ENCODE data around the gene ATXN7L3B.
"Not testable (repeated sequence)": the region's sequence is repeated elsewhere in the genome, so short reads cannot be mapped to it uniquely, and the experiment has no call there.

The ATXN7L3B gene, protein sequence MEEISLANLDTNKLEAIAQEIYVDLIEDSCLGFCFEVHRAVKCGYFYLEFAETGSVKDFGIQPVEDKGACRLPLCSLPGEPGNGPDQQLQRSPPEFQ

DNA sequence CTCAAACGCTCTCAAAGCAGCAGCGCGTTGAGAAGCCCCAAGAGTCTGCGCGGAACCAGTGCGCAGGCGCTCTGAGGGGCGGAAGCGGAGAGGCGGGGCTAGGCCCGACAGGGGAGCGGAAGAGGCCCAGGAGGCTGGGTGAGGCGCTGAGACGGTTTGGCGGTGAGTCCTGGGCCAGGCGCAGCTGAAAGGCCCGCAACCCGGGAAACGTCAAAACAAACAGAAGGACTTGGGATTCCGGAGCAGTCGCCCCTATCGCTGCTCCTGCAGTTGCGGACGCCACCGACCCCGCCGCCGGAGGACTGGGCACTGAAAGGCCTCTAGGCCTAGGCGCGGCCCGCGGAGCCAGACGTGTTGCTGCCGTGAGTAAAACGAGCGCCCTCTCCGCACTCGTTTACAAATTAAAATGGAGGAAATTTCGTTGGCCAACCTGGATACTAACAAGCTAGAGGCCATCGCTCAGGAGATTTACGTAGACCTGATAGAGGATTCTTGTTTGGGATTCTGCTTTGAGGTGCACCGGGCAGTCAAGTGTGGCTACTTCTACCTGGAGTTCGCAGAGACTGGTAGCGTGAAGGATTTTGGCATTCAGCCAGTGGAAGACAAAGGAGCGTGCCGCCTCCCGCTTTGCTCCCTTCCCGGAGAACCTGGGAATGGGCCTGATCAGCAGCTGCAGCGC lies at the start of gene ATXN7L3B:
TSS of gene ATXN7L3B (plus strand) at position 129 of the 679 bp plus-strand sequence. CDS start at position 407, 278 bp downstream.
- DNase-seq = peak; percentile 99

DNA sequence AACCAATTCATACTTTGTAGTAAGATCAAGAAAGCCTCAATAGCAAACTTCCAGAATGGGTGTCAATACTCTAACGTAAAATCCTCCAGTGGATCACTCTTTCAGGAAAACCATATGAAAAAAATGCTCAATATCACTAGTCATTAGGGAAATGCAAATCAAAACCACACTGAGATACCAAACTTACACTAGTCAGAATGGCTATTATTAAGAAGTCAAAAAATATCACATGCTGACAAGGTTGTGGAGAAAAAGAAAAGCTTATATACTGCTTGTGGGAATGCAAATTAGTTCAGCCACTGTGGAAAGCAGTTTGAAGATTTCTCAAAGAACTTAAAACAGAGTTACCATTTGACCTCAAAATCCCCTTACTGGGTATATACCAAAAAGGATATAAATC lies 49.5 kb upstream of the ATXN7L3B start:
- no peak for DNase-seq

DNA sequence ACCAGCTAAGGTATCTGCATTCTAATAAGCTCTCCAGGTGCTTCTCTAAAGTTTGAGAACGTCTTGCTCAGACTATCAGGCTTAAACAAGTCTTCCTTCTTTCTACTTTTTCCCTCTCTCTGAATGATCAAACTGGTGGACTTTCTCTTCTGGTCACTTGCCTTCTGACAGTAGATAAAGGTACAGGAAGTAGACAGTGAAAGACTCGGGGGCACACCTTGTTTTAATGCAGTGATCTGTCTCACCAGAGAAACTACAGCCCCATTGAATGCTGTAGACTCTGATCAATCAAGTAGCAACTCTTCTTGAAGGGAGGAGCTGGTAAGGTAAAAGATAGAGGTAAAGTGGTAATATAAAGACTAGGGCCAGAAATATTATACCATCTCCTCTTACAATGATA lies 48.1 kb upstream of the ATXN7L3B start:
- no peak for DNase-seq

DNA sequence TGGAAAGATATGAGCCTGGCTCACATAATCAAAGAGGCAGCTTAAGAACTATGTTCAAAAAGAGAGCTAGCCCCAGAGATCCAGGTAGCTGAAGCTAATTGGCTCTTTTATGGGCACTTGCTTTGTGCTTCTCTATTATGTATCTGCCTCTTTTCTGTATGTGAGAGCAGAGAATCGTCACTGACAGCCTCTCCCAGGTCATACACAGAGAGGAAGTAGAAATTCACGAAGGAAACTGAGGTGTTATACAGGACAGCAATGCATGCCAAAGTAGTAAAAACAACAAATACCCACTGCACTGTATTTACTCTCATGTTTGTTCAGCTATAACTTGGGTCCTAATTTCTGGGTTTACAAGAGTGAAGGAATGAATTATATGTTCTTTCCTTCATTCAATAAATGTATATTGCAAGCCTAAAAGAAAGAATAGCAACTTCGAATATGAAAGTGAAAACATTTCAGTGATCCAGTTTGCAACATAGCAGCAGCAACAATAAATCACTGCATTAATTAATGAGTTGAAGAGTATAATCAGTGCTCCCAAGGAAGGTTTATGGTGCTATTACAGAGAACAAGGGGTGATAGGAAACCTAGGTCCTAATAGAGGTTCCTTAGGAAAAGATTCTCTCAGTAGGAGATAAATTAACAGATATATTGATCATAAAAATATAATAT lies 47.1 kb upstream of the ATXN7L3B start:
- no peak for DNase-seq

DNA sequence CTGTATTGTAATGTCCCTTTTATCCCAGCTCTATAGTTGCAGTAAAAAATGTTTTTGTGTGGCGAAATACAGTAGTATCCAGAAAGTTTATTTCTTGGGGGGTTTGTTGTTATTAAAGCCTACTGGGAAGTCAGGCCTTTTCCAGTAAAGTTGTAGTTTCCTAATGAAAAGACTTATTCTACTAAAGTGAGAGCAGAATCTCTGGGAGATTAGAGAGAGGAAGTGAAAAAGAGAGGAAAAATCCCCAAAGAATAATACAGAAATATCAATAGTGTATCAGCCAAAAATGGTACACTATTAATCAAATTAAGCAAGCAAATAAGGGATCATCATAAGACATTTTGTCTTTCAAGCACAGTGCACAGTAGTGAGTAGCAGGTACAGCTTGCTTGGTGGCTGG lies 46.3 kb upstream of the ATXN7L3B start:
- no peak for DNase-seq

DNA sequence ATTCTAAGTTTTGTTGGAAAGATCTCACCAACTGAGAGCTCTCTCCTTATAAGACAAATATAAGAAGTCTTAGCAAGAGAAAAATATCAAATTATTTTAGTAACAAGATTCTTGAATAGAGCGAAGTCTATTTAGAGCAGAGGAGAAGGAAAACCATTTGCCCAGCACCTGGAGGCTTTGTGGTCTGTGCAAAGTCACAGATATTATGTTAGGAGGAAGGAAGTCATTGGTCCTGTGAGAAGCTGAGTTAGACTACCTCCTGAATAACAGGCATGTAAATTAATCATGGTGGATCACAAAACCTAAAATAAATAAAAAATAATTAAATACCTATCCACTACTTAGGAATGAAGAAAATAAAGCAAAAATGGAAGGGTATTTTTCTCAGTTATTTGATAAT lies 38.4 kb upstream of the ATXN7L3B start:
- DNase-seq = no peak

DNA sequence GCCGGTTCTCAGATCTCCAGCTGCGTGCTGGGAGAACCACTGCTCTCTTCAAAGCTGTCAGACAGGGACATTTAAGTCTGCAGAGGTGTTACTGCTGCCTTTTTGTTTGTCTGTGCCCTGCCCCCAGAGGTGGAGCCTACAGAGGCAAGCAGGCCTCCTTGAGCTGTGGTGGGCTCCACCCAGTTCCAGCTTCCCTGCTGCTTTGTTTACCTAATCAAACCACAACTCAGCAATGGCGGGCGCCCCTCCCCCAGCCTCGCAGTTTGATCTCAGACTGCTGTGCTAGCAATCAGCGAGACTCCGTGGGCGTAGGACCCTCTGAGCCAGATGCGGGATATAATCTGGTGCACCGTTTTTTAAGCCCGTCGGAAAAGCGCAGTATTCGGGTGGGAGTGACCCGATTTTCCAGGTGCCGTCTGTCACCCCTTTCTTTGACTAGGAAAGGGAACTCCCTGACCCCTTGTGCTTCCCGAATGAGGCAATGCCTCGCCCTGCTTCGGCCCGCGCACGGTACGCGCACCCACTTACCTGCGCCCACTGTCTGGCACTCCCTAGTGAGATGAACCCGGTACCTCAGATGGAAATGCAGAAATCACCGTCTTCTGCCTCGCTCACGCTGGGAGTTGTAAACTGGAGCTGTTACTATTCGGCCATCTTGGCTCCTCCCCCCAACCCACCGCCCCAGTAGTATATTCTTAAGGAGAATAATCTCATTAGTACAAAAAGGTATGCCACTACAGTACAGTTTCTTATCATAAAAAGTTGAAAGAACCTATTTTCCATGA lies 28.6 kb upstream of the ATXN7L3B start:
- not testable (repeated sequence) for DNase-seq

DNA sequence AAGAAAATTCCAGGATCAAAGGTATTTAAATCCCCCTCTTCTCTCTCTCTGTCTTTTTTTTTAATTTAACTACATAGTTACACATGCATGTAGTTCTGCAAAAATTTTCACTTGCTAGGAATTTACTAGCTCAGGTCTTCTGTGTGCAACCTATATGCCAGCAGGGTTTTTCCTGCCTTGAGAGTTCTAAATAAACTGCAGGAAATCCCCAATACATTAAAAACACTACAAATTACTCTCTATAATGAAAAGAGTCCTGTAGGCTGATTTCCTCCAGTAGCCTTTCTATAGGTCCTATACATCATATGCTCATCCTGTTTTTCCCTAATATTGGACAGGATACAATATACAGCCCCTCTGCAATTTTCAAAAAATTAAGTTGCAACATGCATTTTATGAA lies 27.7 kb upstream of the ATXN7L3B start:
- DNase-seq = no peak

DNA sequence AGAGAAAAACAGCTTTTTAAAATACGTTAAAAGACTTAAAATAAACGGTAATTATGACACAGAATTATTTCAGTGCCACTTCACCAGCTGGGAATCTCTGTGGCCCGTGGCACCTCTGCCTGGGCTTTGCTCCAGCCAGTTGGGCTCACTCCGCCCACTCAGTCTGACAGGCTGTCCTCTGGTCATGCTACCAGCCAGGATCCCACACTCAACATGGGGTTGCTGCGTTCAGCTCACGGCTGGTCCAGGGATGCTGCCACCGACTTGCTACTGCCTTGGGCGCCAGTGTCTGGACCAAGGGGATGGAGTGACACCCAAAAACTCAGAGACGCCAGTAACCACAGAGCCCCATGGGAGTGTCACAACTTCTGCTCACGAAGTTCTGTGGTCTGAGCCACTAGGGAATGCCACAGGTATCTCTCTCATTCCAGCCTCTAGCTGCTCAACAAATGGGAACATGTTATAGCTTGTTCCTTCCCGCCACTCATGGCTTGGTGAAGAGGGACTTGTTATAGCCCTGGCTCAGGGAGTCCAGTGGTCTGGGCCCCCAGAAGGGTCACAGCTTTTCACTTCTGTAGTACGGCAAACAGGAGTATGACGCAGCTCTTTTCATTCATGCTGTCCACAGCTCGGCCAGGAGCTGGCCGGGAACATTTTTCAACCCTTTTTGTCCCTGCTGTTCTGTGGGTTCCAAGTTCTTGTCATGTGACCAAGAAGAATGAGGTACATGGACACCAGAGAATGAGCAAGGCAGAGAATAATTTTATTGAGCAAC lies 23.4 kb upstream of the ATXN7L3B start:
- no peak for DNase-seq

DNA sequence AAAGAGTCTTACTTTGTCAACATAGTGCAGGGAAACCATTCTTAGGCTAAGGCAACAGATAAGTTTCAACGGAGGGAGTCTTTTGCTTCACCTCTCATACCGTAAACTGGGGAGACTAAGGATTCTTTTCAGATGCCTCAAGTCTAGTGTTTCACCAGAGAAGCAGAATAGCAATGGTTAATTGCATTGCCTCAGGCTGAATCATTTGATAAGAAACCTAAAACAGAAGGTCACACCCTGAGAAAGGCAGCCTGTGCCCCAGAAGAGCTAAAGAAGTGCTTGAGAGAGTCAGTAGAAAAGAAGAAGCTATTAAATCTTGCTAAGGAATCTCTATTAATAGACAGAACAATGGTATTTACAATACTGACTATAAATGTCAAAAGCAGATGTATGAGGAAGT lies 21.8 kb upstream of the ATXN7L3B start:
- no peak for DNase-seq

DNA sequence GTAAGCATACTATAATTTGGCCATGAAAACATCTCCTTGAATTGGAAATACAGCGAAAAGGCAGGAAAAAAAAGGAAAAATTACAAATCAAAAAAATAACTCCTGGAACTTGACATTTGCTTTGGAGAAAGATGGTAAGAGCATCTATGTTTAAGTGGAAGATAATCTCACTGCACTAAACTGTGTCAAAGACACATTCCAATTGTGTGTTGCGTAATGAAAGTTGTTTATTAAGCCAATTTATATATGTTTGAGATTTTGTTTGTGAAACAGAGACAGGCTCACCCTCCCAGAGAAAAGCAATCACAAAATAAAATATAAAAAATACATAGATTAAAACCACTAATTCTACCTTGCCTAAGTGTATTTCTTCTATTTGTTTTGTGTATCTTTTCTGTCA lies 11.1 kb upstream of the ATXN7L3B start:
- no peak for DNase-seq

DNA sequence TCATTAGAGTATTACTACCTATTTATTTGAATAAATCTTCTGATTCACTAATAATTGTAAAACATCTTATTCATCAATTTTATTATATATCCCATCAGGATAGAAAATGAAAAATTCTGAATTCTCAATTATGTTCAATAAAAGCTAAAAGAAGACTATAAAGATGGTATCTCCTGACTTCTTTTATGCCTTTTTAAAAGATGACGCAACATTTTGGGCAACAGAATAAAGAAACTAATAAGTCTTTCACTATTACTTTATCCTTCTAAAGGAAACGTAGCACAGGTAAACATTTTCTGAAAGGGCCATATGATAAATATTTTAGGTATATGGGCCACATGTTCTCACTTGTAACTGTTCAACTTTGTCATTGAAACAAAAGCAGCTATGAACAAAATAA lies 10.1 kb upstream of the ATXN7L3B start:
- no peak for DNase-seq

DNA sequence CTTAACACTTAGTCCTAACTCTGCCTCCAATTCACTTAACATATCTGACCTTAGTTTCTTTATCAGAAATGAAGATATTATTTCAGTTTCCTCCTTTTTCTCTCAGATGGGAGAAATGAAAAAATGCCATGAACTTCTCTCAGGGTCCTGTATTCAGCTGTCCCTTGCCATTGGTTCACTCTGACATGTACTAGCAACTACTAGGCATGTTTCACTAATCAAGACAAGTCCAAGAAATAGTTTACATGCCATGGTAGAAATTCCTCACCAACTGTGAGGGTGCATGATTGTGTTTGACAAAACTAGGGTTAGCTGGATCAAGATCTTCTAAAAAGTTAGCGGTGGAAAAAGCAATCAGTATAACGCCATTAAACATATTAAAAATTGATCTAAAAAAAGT lies 7.0 kb upstream of the ATXN7L3B start:
- no peak for DNase-seq

DNA sequence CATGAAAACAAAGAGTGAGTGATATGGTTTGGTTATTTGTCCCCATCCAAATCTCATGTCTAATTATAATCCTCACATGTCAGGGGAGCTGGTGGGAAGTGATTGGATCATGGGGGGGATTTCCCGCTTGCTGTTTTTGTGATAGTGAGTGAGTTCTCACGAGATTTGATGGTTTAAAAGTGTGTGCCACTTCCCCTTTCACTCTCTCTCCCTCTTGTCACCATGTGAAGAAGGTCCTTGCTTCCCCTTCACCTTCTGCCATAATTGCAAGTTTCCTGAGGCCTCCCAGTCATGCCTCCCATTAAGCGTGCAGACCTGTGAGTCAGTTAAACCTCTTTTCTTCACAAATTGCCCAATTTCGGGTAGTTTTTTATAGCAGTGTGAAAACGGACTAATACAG lies 2.1 kb upstream of the ATXN7L3B start:
- DNase-seq = no peak

DNA sequence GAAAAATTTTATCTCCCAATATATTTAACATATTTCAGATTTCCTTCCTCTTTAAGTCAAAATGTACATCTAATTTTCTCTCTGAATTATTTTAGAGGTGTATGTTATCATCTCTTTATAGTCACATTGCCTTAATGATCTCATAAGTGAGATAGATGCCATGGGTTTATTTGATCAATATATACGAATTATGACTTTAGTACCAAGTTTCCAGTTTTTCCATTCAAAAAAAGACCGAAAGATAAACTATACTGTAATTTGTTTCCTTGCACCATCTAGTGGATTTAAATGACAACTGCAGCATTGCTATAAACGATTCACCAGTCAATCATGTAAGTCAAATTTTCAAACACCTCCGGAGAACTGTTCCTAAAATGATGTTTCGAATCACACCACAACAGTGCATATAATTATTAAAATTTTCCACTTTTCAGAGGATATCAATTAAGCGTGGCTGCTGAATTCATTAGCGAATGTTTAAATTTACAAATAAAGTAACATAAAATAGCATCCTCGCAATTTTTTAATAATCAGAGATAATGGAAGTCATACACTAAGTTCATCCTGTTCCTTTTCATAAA lies 419 bp upstream of the ATXN7L3B start:
- peak; percentile 99 for DNase-seq

DNA sequence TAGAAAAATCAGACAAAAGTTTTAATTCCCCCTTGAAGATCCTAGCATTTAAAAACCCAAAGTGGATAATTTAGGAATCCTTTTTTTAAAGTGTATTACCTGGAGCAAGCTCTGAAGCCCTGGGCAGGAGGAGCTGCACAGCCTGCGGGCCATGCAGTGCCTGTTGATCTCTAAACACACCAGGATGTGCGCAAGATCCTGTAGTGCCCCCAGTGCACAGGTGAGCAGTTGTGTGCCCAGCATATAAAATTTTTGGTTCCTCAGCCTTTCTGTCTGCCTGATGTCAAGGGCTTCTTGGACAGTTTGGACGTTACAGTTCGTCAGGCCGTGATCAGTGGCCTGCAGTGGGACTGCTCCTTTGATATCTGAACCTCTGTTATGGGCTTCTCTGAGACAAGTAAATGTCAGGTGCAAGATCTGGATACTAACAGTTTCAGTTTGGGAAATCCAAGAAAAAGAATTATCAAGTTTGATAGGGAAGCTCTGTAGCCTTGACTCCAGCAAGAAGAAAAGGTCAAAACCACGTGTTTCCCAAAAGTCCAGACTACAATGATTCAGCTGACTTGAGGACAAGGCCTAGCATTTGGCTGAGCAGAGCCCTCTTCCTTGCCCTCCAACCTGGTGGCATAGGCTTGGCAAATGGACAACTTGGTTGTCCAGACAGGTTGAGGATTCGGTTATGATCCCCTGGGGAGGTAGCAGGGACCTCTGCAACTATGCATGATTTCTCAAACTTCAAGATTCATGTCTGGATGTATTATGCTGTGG lies 1.0 kb downstream of the ATXN7L3B start:
- no peak for DNase-seq

DNA sequence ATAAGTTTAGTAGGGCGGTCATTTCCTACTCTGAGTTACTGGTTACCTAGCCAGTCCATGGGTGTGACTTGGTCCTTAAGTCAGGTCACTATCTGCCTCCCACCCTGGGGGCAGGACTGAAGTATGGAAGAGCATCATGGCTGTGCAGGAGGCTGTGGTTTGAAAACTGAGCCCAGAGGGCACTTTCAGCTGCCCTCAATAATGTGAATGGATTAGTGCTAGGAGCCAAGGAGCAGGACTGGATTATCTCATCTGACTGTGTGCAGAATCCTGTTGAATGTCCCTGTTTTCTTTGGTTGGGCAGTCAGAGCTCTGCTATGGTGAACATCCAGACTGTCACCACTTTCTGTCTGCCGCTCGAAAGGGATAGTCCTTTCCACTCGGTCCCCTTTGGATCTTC lies 1.6 kb downstream of the ATXN7L3B start:
- DNase-seq = no peak

DNA sequence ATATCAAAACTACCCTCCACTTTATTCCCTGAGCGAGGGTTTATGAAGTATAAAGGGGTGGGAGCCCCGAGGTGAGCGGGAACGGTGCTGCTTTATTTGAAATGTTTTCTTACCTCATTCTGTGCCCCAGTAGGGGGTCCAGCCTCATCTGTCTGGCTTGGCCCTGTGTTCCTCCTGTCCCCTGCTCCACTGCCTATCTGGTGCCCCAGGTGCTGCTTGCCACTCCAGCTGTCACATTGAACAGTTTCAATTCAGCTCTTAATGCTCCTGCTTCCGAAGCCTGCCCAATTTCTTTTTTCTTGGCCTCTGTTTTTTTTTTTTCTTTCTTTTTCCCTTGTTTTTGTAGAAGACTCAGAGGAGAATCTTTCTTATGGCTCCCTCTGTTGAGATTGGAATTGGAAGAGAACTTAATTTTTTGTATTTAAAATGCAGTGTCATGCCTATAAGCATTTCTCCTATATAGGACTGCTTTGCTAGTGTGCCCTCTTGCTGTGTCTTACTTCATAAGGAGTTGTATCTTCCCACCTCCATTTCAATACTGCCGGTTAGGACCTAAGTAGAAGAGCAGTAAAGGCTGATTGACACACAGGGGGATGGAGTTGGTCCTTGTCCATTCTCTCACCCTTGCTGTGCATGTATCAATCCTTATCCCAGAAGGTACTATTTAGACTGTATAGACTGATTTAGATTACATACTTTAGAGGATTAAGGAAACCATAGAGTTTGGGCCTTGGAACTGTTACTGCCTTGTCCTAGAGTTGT lies 2.3 kb downstream of the ATXN7L3B start:
- DNase-seq = no peak

DNA sequence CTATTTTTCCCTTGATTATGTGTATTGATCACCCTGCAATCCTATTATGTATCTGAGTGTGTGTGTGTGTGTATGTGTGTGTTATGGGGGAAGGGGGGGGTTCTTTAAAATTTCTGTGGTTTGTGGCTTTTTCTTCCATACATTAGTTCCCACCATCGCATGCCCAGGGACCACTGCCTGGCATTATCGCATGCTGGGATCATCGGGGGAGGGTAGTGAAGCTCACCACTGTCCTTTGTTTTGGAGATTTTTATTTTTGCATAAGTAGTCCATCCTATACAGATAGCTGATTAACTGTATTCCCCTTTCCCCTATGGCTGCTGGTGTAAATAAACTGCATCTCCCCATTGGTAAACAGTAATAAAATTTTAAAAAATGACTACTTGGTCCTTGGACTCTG lies 3.4 kb downstream of the ATXN7L3B start:
- DNase-seq = no peak

DNA sequence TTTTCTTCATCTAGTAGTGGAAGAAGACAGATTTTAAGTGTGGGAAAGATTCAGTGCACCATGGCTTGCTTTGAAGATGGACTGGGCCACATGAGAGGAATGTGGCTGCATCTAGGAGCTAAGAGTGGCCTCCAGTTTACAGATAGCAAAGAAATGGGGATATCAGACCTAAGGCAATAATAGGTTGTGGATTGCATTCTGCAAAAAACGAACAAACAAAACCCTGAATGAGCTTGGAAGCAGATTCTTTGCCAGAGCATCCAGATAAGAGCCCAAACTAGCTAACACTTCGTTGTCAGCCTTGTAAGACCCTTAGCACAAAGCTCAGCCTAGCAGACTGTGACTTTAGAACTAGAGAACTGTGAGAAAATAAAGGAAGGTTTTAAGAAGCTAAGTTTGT lies 9.6 kb downstream of the ATXN7L3B start:
- no peak for DNase-seq

DNA sequence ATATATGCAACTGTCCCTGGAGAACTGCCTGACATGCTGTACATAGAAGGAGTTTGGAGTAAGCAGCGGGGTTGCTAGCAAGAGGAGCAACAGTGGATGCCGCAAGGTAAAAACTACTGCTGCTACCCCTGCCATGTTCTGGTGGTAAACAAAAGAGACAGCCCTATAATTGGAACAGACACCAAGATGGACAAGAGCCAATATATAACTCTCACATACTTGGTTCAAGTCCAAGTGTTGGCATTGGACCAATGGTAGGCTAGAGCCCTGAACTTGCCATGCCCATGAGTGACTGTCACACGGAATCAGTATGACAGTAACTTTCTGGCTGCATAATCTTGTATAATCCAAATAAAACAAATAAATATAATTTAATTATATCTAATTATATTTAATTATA lies 13.7 kb downstream of the ATXN7L3B start:
- DNase-seq = no peak

Measured in NCI-H1417 treated with DMSO at 0.1 percent for 48 hours (cell line).